ENCODE results near the gene DYNLT2.
"Not testable (repeated sequence)": the region's sequence is repeated elsewhere in the genome, so short reads cannot be mapped to it uniquely, and the experiment has no call there.

The DYNLT2 gene

GRCh38 chr6:169774347-169774746 lies 23.0 kb upstream of the DYNLT2 start:
- H3K4me1 ChIP-seq = no peaks in the 10 kb centered on the region
- H3K36me3 ChIP-seq = no peaks in the 10 kb centered on the region; the same call in 1 of the 2 replicates
- H3K9me3 ChIP-seq = no peaks in the 10 kb centered on the region
- H3K4me3 ChIP-seq (ENCODE audit: low read depth, low read length) = no peak overlapping the region
- no peaks in the 10 kb centered on the region for H3K27me3 ChIP-seq
- TF ChIP-seq CTCF (IDR thresholded peaks at IDR 0.05; ENCODE audit: low read depth, low read length) = no peak
- no peak for DNase-seq

- Histone ChIP-seq H3K36me3 (no peaks in the 10 kb centered on the region; the same call in 1 of the 2 replicates), H3K27me3 (no peaks in the 10 kb centered on the region), H3K9me3 (no peaks in the 10 kb centered on the region), H3K4me1 (no peaks in the 10 kb centered on the region), H3K4me3 (ENCODE audit: low read depth, low read length) (no peak overlapping the region)
- DNase-seq = no peak
- no peak for TF ChIP-seq CTCF (IDR thresholded peaks at IDR 0.05; ENCODE audit: low read depth, low read length)
These were observed 15.8 kb upstream of the DYNLT2 start for GRCh38 chr6:169766921-169767736.

- Histone ChIP-seq H3K9me3 (no peaks in the 10 kb centered on the region), H3K36me3 (no peaks in the 10 kb centered on the region), H3K27me3 (no peaks in the 10 kb centered on the region), H3K4me3 (ENCODE audit: low read depth, low read length) (no peak overlapping the region), H3K4me1 (no peaks in the 10 kb centered on the region)
- no peak for TF ChIP-seq CTCF (IDR thresholded peaks at IDR 0.05; ENCODE audit: low read depth, low read length)
- no peak for DNase-seq
These were observed 14.9 kb upstream of the DYNLT2 start for GRCh38 chr6:169766232-169766631.

GRCh38 chr6:169765789-169766188 lies 14.4 kb upstream of the DYNLT2 start:
- not testable (repeated sequence) for H3K4me1 ChIP-seq; H3K36me3 ChIP-seq; H3K27me3 ChIP-seq; H3K9me3 ChIP-seq; DNase-seq; H3K4me3 ChIP-seq (ENCODE audit: low read depth, low read length)

GRCh38 chr6:169763881-169764280 lies 12.5 kb upstream of the DYNLT2 start:
- Histone ChIP-seq H3K27me3 (no peaks in the 10 kb centered on the region), H3K36me3 (no peaks in the 10 kb centered on the region), H3K4me1 (no peaks in the 10 kb centered on the region), H3K9me3 (no peaks in the 10 kb centered on the region), H3K4me3 (ENCODE audit: low read depth, low read length) (no peak overlapping the region)
- no peak for DNase-seq
- no peak for TF ChIP-seq CTCF (IDR thresholded peaks at IDR 0.05; ENCODE audit: low read depth, low read length)

GRCh38 chr6:169763308-169763707 lies 11.9 kb upstream of the DYNLT2 start:
- no peak for TF ChIP-seq CTCF (IDR thresholded peaks at IDR 0.05; ENCODE audit: low read depth, low read length)
- Histone ChIP-seq H3K36me3 (no peaks in the 10 kb centered on the region), H3K4me3 (ENCODE audit: low read depth, low read length) (no peak overlapping the region), H3K27me3 (no peaks in the 10 kb centered on the region), H3K9me3 (no peaks in the 10 kb centered on the region), H3K4me1 (no peaks in the 10 kb centered on the region)
- no peak for DNase-seq
